SK-N-SH (cell line): ENCODE results near the gene STX16. TPM values are rescaled to one million over a fixed set of nuclear protein-coding genes. Genes with fewer than 3 reads are reported as not detected.

Source experiments
- CTCF ChIA-PET: fragments of 300-600, 350-600 bp; formaldehyde crosslinking; extraction: SDS; loops from one replicate; lab custom pipeline; 2021; lab: Yijun Ruan, JAX
- POLR2A ChIA-PET: fragments of 350-600 bp; sonication (Branson Sonifier 250); formaldehyde crosslinking; extraction: SDS; loops from one replicate; lab custom pipeline; 2020; ENCODE audit warnings: antibody characterized with exemption, inconsistent platforms; lab: Yijun Ruan, JAX
- DNase-seq: peaks from one replicate; pipeline ENCODE4 v3.0.0; 2012
- H2AFZ ChIP-seq: fragments of 200-600 bp; sonication (generic); 2 replicates; pipeline ENCODE4 v1.8.1; 2016; ENCODE audit warnings: antibody characterized with exemption, mild to moderate bottlenecking, low read depth
- H3F3A ChIP-seq: fragments of 200-600 bp; sonication (generic); replicated peaks from 2 replicates; pipeline ENCODE3; 2016; ENCODE audit warnings: antibody characterized with exemption, mild to moderate bottlenecking; ENCODE audit not compliant: insufficient read depth
- H3K27ac ChIP-seq, 2 experiments: fragments of 200-500 bp in 1 of 2; fragments of 200-600 bp in 1 of 2; sonication (Bioruptor generic) in 1 of 2; sonication (generic), shearing (Covaris generic) in 1 of 2; 2 replicates each; pipeline versions ENCODE4 v1.5.1 to v1.6.1; 2014 to 2016; ENCODE audit warnings: low read depth in 2 of 2, inconsistent platforms in 1 of 2, low read length in 1 of 2, mild to moderate bottlenecking in 1 of 2, mixed read lengths in 1 of 2
- H3K27me3 ChIP-seq: fragments of 200-600 bp; sonication (generic), shearing (Covaris generic); 2 replicates; pipeline ENCODE4 v1.6.1; 2016; ENCODE audit warnings: mixed run types; ENCODE audit not compliant: insufficient read depth
- H3K36me3 ChIP-seq, 2 experiments: fragments of 200-500 bp in 1 of 2; fragments of 200-600 bp in 1 of 2; sonication (Bioruptor generic) in 1 of 2; sonication (generic) in 1 of 2; replicated peaks in 1 of 2; 2 replicates each; pipeline versions ENCODE3 to v1.5.1; 2014 to 2016; ENCODE audit warnings: low read length in 1 of 2, mild to moderate bottlenecking in 1 of 2; ENCODE audit not compliant: insufficient read depth in 2 of 2, control insufficient read depth in 1 of 2
- H3K4me1 ChIP-seq, 2 experiments: fragments of 200-500 bp in 1 of 2; fragments of 200-600 bp in 1 of 2; sonication (Bioruptor generic) in 1 of 2; sonication (generic), shearing (Covaris generic) in 1 of 2; 2 replicates each; pipeline versions ENCODE4 v1.5.1 to v1.6.1; 2014 to 2016; ENCODE audit warnings: low read depth in 1 of 2, low read length in 1 of 2, mixed run types in 1 of 2; ENCODE audit not compliant: insufficient read depth in 2 of 2, control insufficient read depth in 1 of 2
- H3K4me2 ChIP-seq: fragments of 200-600 bp; sonication (generic), shearing (Covaris generic); 2 replicates; pipeline ENCODE4 v1.6.1; 2017; ENCODE audit warnings: mixed run types
- H3K4me3 ChIP-seq, 2 experiments: fragments of 200-500 bp in 1 of 2; fragments of 200-600 bp in 1 of 2; sonication (Bioruptor generic) in 1 of 2; sonication (generic), shearing (Covaris generic) in 1 of 2; 2 replicates each; pipeline versions ENCODE4 v1.5.1 to v1.8.1; 2014 to 2016; ENCODE audit warnings: low read depth in 2 of 2, inconsistent platforms in 1 of 2, low read length in 1 of 2, mild to moderate bottlenecking in 1 of 2, mixed read lengths in 1 of 2, moderate library complexity in 1 of 2
- H3K79me2 ChIP-seq: fragments of 200-600 bp; sonication (generic); 2 replicates; pipeline ENCODE4 v1.8.1; 2017; ENCODE audit warnings: mild to moderate bottlenecking; ENCODE audit not compliant: insufficient read depth
- H3K9ac ChIP-seq: fragments of 200-600 bp; sonication (generic); 2 replicates; pipeline ENCODE4 v1.6.1; 2017; ENCODE audit warnings: mixed run types
- H3K9me2 ChIP-seq: fragments of 200-600 bp; sonication (generic); 2 replicates; pipeline ENCODE4 v1.6.1; 2017; ENCODE audit warnings: mixed run types
- H3K9me3 ChIP-seq: fragments of 200-600 bp; sonication (generic); 2 replicates; pipeline ENCODE4 v1.6.1; 2017; ENCODE audit warnings: mixed run types, mild to moderate bottlenecking, moderate library complexity
- H4K20me1 ChIP-seq: fragments of 200-600 bp; sonication (generic); 2 replicates; pipeline ENCODE4 v1.6.1; 2017; ENCODE audit warnings: mild to moderate bottlenecking, mixed run types; ENCODE audit not compliant: insufficient read depth
- CHD2 ChIP-seq: fragments of 150-350 bp; IDR thresholded peaks from 2 replicates; pipeline ENCODE4 v1.6.1; 2018; ENCODE audit warnings: low read length; ENCODE audit not compliant: partially characterized antibody
- EP300 ChIP-seq, 2 experiments: IDR thresholded peaks; 2 replicates each; pipeline versions ENCODE4 v1.4.0 to v1.6.1; 2012; ENCODE audit warnings: borderline replicate concordance in 1 of 2, low read depth in 1 of 2, low read length in 1 of 2
- EZH2phosphoT487 ChIP-seq: fragments of 200-600 bp; sonication (generic); IDR thresholded peaks from 2 replicates; pipeline ENCODE4 v1.6.1; 2017; ENCODE audit warnings: low read depth, mixed run types, mild to moderate bottlenecking, antibody characterized with exemption, moderate library complexity, borderline replicate concordance
- FOSL2 ChIP-seq: IDR thresholded peaks from 2 replicates; pipeline ENCODE4 v1.4.0; 2012; ENCODE audit warnings: low read depth, mild to moderate bottlenecking, moderate library complexity, borderline replicate concordance
- FOXJ3 ChIP-seq: sonication (generic); formaldehyde crosslinking; IDR thresholded peaks from 2 replicates; pipeline ENCODE4 v1.5.1; 2020; ENCODE audit warnings: mild to moderate bottlenecking, missing genetic modification reagents
- FOXM1 ChIP-seq: IDR thresholded peaks from 2 replicates; pipeline ENCODE4 v1.4.0; 2012; ENCODE audit warnings: low read depth, mild to moderate bottlenecking
- GABPA ChIP-seq: IDR thresholded peaks from 2 replicates; pipeline ENCODE4 v1.4.0; 2012; ENCODE audit warnings: low read depth, mild to moderate bottlenecking
- GATA2 ChIP-seq: sonication (generic); formaldehyde crosslinking; IDR thresholded peaks from 2 replicates; pipeline ENCODE4 v1.5.0; 2020; ENCODE audit warnings: mild to moderate bottlenecking, missing genetic modification reagents
- JUND ChIP-seq: IDR thresholded peaks from 2 replicates; pipeline ENCODE4 v1.4.0; 2012
- MXI1 ChIP-seq: IDR thresholded peaks from 2 replicates; pipeline ENCODE4 v1.6.1; 2012; ENCODE audit warnings: mild to moderate bottlenecking, low read depth, low read length, improper control_type of control experiment
- NFIC ChIP-seq: IDR thresholded peaks from 2 replicates; pipeline ENCODE4 v1.4.0; 2012; ENCODE audit warnings: borderline replicate concordance
- NRF1 ChIP-seq: IDR thresholded peaks from 2 replicates; pipeline ENCODE4 v1.6.1; 2012; ENCODE audit warnings: low read depth, mild to moderate bottlenecking, low read length
- RAD21 ChIP-seq: IDR thresholded peaks from 2 replicates; pipeline ENCODE4 v1.6.1; 2012; ENCODE audit warnings: mild to moderate bottlenecking, low read length
- RXRA ChIP-seq: IDR thresholded peaks from 2 replicates; pipeline ENCODE4 v1.4.0; 2012; ENCODE audit warnings: low read depth, mild to moderate bottlenecking, borderline replicate concordance
- SIN3A ChIP-seq: IDR thresholded peaks from 2 replicates; pipeline ENCODE4 v1.6.1; 2012; ENCODE audit warnings: low read depth, mild to moderate bottlenecking, low read length, moderate library complexity, borderline replicate concordance
- SMC3 ChIP-seq: IDR thresholded peaks from 2 replicates; pipeline ENCODE4 v1.6.1; 2012; ENCODE audit warnings: low read depth, low read length, improper control_type of control experiment
- TAF1 ChIP-seq: IDR thresholded peaks from 2 replicates; pipeline ENCODE4 v1.6.1; 2012; ENCODE audit warnings: low read depth, mild to moderate bottlenecking, low read length, moderate library complexity, borderline replicate concordance
- TCF12 ChIP-seq: IDR thresholded peaks from 2 replicates; pipeline ENCODE4 v1.4.0; 2012
- TEAD4 ChIP-seq: IDR thresholded peaks from 2 replicates; pipeline ENCODE4 v1.4.0; 2012; ENCODE audit warnings: mild to moderate bottlenecking, borderline replicate concordance; ENCODE audit not compliant: insufficient read depth
- YY1 ChIP-seq: IDR thresholded peaks from 2 replicates; pipeline ENCODE4 v1.4.0; 2012; ENCODE audit warnings: low read depth, mild to moderate bottlenecking
- WGBS: methylation state at CpG from one replicate; pipeline ENCODE4 v1.1.6; 2017; ENCODE audit warnings: low lambda C conversion rate; 5-methylcytosine and 5-hydroxymethylcytosine counted together
- polyA plus RNA-seq, 3 experiments: library from polyadenylated mRNA; depleted of rRNA; stranded (reverse); fragments of >200 nt; gene quantifications; 2 replicates each; pipeline ENCODE4 v1.2.3, GENCODE V29; 2012
- TF ChIP-seq, protein P1 (sequence below): IDR thresholded peaks from 2 replicates; pipeline ENCODE4 v1.4.0; 2012; ENCODE audit warnings: low read depth

Gene STX16
- polyA plus RNA-seq, 1 of the 3 experiments (the other 2 are of a cell fraction): 63.8 TPM

DNA sequence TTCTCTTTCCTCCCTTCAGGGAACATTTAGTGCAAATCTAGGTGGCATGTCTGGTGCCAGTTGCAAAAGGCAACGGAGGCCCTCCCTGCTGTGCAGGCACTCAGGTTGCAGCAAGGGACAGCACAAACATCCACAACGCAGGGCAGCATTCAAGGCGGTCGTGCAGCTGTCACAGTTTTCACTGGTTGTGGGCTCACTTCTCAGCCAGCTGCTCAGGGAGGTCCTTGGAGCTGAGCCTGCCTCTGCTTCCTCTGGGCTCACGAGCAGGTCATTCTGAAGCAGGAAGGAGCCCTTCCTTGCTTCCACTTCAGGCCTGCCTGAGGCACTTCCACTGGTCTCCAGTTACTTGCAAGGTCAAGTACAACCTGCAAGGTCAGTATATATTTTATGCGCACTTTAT is 37.8 kb downstream of the STX16 start:
- Histone ChIP-seq H3F3A (no peaks in the 10 kb centered on the region), H3K36me3 (peaks cover 0 to 5% of the 10 kb centered on the region in 2 experiments), H3K9me2 (no peaks in the 10 kb centered on the region), H3K4me2 (no peak overlapping the region), H3K4me1 (no peaks in the 10 kb centered on the region), H3K27me3 (no peaks in the 10 kb centered on the region), H3K79me2 (no peaks in the 10 kb centered on the region), H4K20me1 (no peaks in the 10 kb centered on the region), H3K4me3 (no peak overlapping the region), H2AFZ (no peak overlapping the region), H3K9me3 (no peaks in the 10 kb centered on the region), H3K27ac (no peak overlapping the region), H3K9ac (no peak overlapping the region)
- ChIA-PET CTCF (no interaction called here), POLR2A (no interaction called here)
- no peak for TF ChIP-seq CHD2
- TF ChIP-seq FOXM1: no peak
- TF ChIP-seq SIN3A: no peak
- TF ChIP-seq YY1: no peak
- TF ChIP-seq EZH2phosphoT487: no peak
- no peak for TF ChIP-seq MXI1
- no peak for TF ChIP-seq TEAD4
- no peak for TF ChIP-seq NRF1
- TF ChIP-seq NFIC: no peak
- TF ChIP-seq FOXJ3 (CRISPR knock-in tag): no peak
- TF ChIP-seq GABPA: no peak
- no peak for TF ChIP-seq SMC3
- no peak for TF ChIP-seq RXRA
- TF ChIP-seq JUND: no peak
- no peak for TF ChIP-seq TAF1
- TF ChIP-seq, protein P1, sequence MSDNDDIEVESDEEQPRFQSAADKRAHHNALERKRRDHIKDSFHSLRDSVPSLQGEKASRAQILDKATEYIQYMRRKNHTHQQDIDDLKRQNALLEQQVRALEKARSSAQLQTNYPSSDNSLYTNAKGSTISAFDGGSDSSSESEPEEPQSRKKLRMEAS: no peak
- TF ChIP-seq TCF12: no peak
- DNase-seq: no peak
- WGBS: 89% methylated on average over 6 of the region's 6 CpGs

DNA sequence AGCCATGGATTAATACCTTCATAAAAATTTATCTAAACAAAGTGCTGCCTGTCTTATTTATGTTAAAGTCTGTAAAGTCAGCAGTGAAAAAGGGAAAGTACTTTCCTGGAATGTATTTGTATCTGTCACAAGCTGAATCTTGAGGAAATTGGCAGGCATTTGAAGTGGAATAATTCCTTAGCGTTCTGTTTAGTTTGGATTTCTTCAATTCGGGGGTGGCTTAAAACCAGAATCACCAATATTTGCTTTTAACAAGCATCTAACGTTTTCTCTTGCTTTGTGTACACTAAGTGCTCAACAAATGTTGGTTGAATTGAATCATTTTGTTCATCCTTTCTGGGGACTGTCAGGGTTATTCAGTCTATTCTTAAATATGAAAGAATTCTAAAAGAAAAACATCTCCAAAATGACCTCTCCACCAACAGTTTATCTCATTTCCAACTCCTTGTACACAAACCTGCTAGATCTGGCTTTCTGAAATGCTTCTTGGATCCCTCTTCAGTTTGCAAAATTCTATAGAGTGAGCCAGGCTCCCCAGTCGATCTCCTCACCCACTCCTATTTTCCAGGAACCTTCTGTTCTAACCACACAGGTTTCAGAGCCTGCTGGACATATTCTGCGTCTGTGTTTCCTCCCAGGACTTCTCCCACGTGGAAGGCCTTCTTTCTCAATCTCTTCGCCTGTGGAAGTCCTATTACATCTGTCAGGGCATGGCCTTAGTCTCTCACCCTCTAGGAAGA is 39.5 kb downstream of the STX16 start:
- POLR2A ChIA-PET: no interaction called here
- Histone ChIP-seq H3K4me2 (no peak overlapping the region), H4K20me1 (no peaks in the 10 kb centered on the region), H3K27ac (no peak overlapping the region), H3K36me3 (peaks cover 0 to 2% of the 10 kb centered on the region in 2 experiments), H3K4me3 (no peak overlapping the region), H3F3A (no peaks in the 10 kb centered on the region)
- no peak for DNase-seq
- no peak for TF ChIP-seq JUND
- TF ChIP-seq EZH2phosphoT487: no peak
- TF ChIP-seq TEAD4: no peak
- no peak for TF ChIP-seq SIN3A
- TF ChIP-seq TAF1: no peak
- TF ChIP-seq MXI1: no peak
- no peak for TF ChIP-seq NFIC
- no peak for TF ChIP-seq FOXM1
- no peak for TF ChIP-seq FOSL2
- no peak for TF ChIP-seq GATA2 (CRISPR knock-in tag)
- no peak for TF ChIP-seq RAD21
- TF ChIP-seq EP300 (IDR thresholded peaks at IDR 0.05; ENCODE audit: borderline replicate concordance in 1 of 2, low read depth in 1 of 2, low read length in 1 of 2): no peak
- TF ChIP-seq, all 33 proteins: peak for 0
- Histone ChIP-seq H2AFZ (no peak overlapping the region), H3K9ac (no peak overlapping the region), H3K79me2 (no peaks in the 10 kb centered on the region), H3K27me3 (no peaks in the 10 kb centered on the region), H3K4me1 (no peaks in the 10 kb centered on the region), H3K9me2 (no peaks in the 10 kb centered on the region), H3K9me3 (no peaks in the 10 kb centered on the region)
- CTCF ChIA-PET: interaction anchor here (0.6 kb wide), 1 partner anchor 487 kb away, joined by 3 read pairs; no protein-coding TSS in a partner anchor
- WGBS: 70% methylated on average over 7 of the region's 7 CpGs
